KMS-11 (cell line): ENCODE results near the gene ILF2.

Source experiments
- H2AFZ ChIP-seq: fragments of 200-600 bp; sonication (generic); 2 replicates; pipeline ENCODE4 v1.6.1; 2016; ENCODE audit warnings: antibody characterized with exemption, mixed run types, low read depth
- H3K27ac ChIP-seq: fragments of 200-600 bp; sonication (generic); 2 replicates; pipeline ENCODE4 v1.6.1; 2016; ENCODE audit warnings: mild to moderate bottlenecking, mixed run types
- H3K27me3 ChIP-seq: fragments of 200-600 bp; sonication (generic); 2 replicates; pipeline ENCODE4 v1.6.1; 2017; ENCODE audit warnings: mild to moderate bottlenecking, low read depth, mixed run types, moderate library complexity; ENCODE audit not compliant: insufficient read depth
- H3K36me3 ChIP-seq: fragments of 200-600 bp; sonication (generic); 2 replicates; pipeline ENCODE4 v1.6.1; 2017; ENCODE audit warnings: mild to moderate bottlenecking, mixed run types; ENCODE audit not compliant: insufficient read depth
- H3K4me1 ChIP-seq: fragments of 200-600 bp; sonication (generic); 2 replicates; pipeline ENCODE4 v1.6.1; 2016; ENCODE audit warnings: mild to moderate bottlenecking, low read depth, mixed run types; ENCODE audit not compliant: poor library complexity, severe bottlenecking
- H3K4me2 ChIP-seq: fragments of 200-600 bp; sonication (generic); 2 replicates; pipeline ENCODE4 v1.7.0; 2016; ENCODE audit warnings: mild to moderate bottlenecking, mixed run types
- H3K4me3 ChIP-seq: fragments of 200-600 bp; sonication (generic); IDR thresholded peaks from 2 replicates; pipeline ENCODE4 v1.6.1; 2017; ENCODE audit warnings: low read depth, low read length, mixed read lengths; ENCODE audit not compliant: insufficient read depth
- H3K79me2 ChIP-seq: fragments of 200-600 bp; sonication (generic); 2 replicates; pipeline ENCODE4 v1.6.1; 2016; ENCODE audit warnings: low read depth, mixed run types; ENCODE audit not compliant: insufficient read depth
- H3K9ac ChIP-seq: fragments of 200-600 bp; sonication (generic); 2 replicates; pipeline ENCODE4 v1.6.1; 2016; ENCODE audit warnings: mild to moderate bottlenecking, mixed run types
- H4K20me1 ChIP-seq: fragments of 200-600 bp; sonication (generic); 2 replicates; pipeline ENCODE4 v1.6.1; 2016; ENCODE audit warnings: mild to moderate bottlenecking, mixed run types; ENCODE audit not compliant: insufficient read depth
- TF ChIP-seq, protein P1 (sequence below): fragments of 200-600 bp; sonication (generic); conservative IDR thresholded peaks from 2 replicates; pipeline ENCODE4 v1.6.1; 2017; ENCODE audit warnings: low read depth, mild to moderate bottlenecking, antibody characterized with exemption, low read length, moderate library complexity, mixed read lengths

ILF2 gene

GRCh38 chr1:153683854-153684253 lies 13.1 kb upstream of the ILF2 start:
- H2AFZ ChIP-seq: no peak overlapping the region
- no peaks in the 10 kb centered on the region for H3K4me1 ChIP-seq
- H4K20me1 ChIP-seq: no peaks in the 10 kb centered on the region
- H3K27me3 ChIP-seq: peaks cover 64% of the 10 kb centered on the region; the same call in 1 of the 2 replicates
- no peak overlapping the region for H3K4me3 ChIP-seq
- H3K79me2 ChIP-seq: no peaks in the 10 kb centered on the region
- H3K27ac ChIP-seq: no peak overlapping the region
- TF ChIP-seq, protein P1, sequence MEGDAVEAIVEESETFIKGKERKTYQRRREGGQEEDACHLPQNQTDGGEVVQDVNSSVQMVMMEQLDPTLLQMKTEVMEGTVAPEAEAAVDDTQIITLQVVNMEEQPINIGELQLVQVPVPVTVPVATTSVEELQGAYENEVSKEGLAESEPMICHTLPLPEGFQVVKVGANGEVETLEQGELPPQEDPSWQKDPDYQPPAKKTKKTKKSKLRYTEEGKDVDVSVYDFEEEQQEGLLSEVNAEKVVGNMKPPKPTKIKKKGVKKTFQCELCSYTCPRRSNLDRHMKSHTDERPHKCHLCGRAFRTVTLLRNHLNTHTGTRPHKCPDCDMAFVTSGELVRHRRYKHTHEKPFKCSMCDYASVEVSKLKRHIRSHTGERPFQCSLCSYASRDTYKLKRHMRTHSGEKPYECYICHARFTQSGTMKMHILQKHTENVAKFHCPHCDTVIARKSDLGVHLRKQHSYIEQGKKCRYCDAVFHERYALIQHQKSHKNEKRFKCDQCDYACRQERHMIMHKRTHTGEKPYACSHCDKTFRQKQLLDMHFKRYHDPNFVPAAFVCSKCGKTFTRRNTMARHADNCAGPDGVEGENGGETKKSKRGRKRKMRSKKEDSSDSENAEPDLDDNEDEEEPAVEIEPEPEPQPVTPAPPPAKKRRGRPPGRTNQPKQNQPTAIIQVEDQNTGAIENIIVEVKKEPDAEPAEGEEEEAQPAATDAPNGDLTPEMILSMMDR: no peak
- no peak overlapping the region for H3K4me2 ChIP-seq
- no peaks in the 10 kb centered on the region for H3K36me3 ChIP-seq
- H3K9ac ChIP-seq: no peak overlapping the region

- TF ChIP-seq, protein P1: no peak
- Histone ChIP-seq H3K9ac (no peak overlapping the region), H3K4me3 (no peak overlapping the region), H3K4me1 (peaks cover 7% of the 10 kb centered on the region), H3K79me2 (no peaks in the 10 kb centered on the region), H3K27ac (no peak overlapping the region), H4K20me1 (no peaks in the 10 kb centered on the region), H3K36me3 (no peaks in the 10 kb centered on the region), H3K27me3 (peaks cover 75% of the 10 kb centered on the region), H2AFZ (no peak overlapping the region), H3K4me2 (no peak overlapping the region)
Measured at GRCh38 chr1:153682730-153683129, 11.9 kb upstream of the ILF2 start.

- TF ChIP-seq, protein P1: no peak
- Histone ChIP-seq H3K4me2 (no peak overlapping the region), H3K36me3 (no peaks in the 10 kb centered on the region), H3K27ac (no peak overlapping the region), H3K27me3 (peaks cover 59% of the 10 kb centered on the region), H4K20me1 (no peaks in the 10 kb centered on the region), H2AFZ (no peak overlapping the region), H3K9ac (no peak overlapping the region), H3K4me1 (peaks cover 11% of the 10 kb centered on the region), H3K4me3 (no peak overlapping the region), H3K79me2 (no peaks in the 10 kb centered on the region)
Measured at GRCh38 chr1:153680120-153680403, 9.3 kb upstream of the ILF2 start.

- Histone ChIP-seq H3K4me3 (no peak overlapping the region), H3K4me1 (peaks cover 11% of the 10 kb centered on the region), H3K36me3 (no peaks in the 10 kb centered on the region), H2AFZ (no peak overlapping the region), H3K9ac (no peak overlapping the region), H3K4me2 (no peak overlapping the region), H4K20me1 (no peaks in the 10 kb centered on the region), H3K79me2 (no peaks in the 10 kb centered on the region), H3K27me3 (peaks cover 59% of the 10 kb centered on the region), H3K27ac (no peak overlapping the region)
- TF ChIP-seq, protein P1: no peak
Measured at GRCh38 chr1:153679337-153680119, 8.7 kb upstream of the ILF2 start.
